HEK293 (cell line): ENCODE measurements around the gene NELL2.

Experiments used
- CTCF ChIA-PET: fragments of 350-600 bp; formaldehyde crosslinking; extraction: SDS; loops from one replicate; lab custom pipeline; 2021; ENCODE audit warnings: antibody characterized with exemption; lab: Yijun Ruan, JAX
- POLR2A ChIA-PET: fragments of 300-600 bp; formaldehyde crosslinking; extraction: SDS; loops from one replicate; lab custom pipeline; 2020; ENCODE audit warnings: antibody characterized with exemption, inconsistent platforms; lab: Yijun Ruan, JAX
- H3K27ac ChIP-seq: fragments of 200-500 bp; sonication (Bioruptor generic); 2 replicates; pipeline ENCODE4 v1.5.1; 2014; ENCODE audit warnings: low read depth, low read length, control low read depth, inconsistent platforms; ENCODE audit errors: extremely low read depth
- H3K36me3 ChIP-seq, 2 experiments: fragments of 200-500 bp in 1 of 2; sonication (Bioruptor generic) in 1 of 2; 1 replicate in 1 of 2; 2 replicates in 1 of 2; pipeline ENCODE4 v1.5.1; 2014 to 2017; ENCODE audit warnings: inconsistent platforms in 2 of 2, low read length in 2 of 2; ENCODE audit not compliant: control insufficient read depth in 2 of 2, insufficient read depth in 1 of 2
- H3K4me1 ChIP-seq: fragments of 200-500 bp; sonication (Bioruptor generic); 2 replicates; pipeline ENCODE4 v1.5.1; 2014; ENCODE audit warnings: mild to moderate bottlenecking, low read length, inconsistent platforms; ENCODE audit not compliant: control insufficient read depth, insufficient read depth
- H3K4me3 ChIP-seq: 2 replicates; pipeline ENCODE4 v1.5.1; 2011; ENCODE audit warnings: low read depth, mild to moderate bottlenecking, control low read depth, low read length, moderate library complexity
- H3K9me3 ChIP-seq: fragments of 200-500 bp; sonication (Bioruptor generic); 2 replicates; pipeline ENCODE4 v1.5.1; 2014; ENCODE audit warnings: low read depth, low read length, inconsistent platforms; ENCODE audit not compliant: control insufficient read depth, insufficient read depth
- CTCF ChIP-seq: fragments of 450-650 bp; formaldehyde crosslinking; IDR thresholded peaks from 2 replicates; pipeline ENCODE4 v1.5.1; 2016; ENCODE audit warnings: missing biosample characterization, missing genetic modification characterization
- GFI1B ChIP-seq: fragments of 450-650 bp; formaldehyde crosslinking; IDR thresholded peaks from 2 replicates; pipeline ENCODE4 v1.5.1; 2016; ENCODE audit warnings: missing biosample characterization, missing genetic modification characterization
- GLIS1 ChIP-seq: fragments of 450-650 bp; formaldehyde crosslinking; IDR thresholded peaks from 2 replicates; pipeline ENCODE4 v1.5.1; 2016; ENCODE audit warnings: missing biosample characterization, missing genetic modification characterization
- KLF9 ChIP-seq: fragments of 450-650 bp; formaldehyde crosslinking; IDR thresholded peaks from 2 replicates; pipeline ENCODE4 v1.5.1; 2016; ENCODE audit warnings: missing biosample characterization, missing genetic modification characterization, low read depth
- MYNN ChIP-seq: fragments of 450-650 bp; formaldehyde crosslinking; IDR thresholded peaks from 2 replicates; pipeline ENCODE4 v1.5.1; 2016; ENCODE audit warnings: missing biosample characterization, missing genetic modification characterization, borderline replicate concordance
- PRDM10 ChIP-seq: fragments of 450-650 bp; formaldehyde crosslinking; IDR thresholded peaks from 2 replicates; pipeline ENCODE4 v1.5.1; 2016; ENCODE audit warnings: missing biosample characterization, missing genetic modification characterization
- REST ChIP-seq: fragments of 450-650 bp; formaldehyde crosslinking; IDR thresholded peaks from 2 replicates; pipeline ENCODE4 v1.5.1; 2016; ENCODE audit warnings: missing biosample characterization, missing genetic modification characterization
- SCRT1 ChIP-seq: fragments of 450-650 bp; formaldehyde crosslinking; IDR thresholded peaks from 2 replicates; pipeline ENCODE4 v1.5.1; 2016; ENCODE audit warnings: missing biosample characterization, missing genetic modification characterization, borderline replicate concordance
- TRIM28 ChIP-seq: IDR thresholded peaks from 2 replicates; pipeline ENCODE4 v1.6.1; 2011; ENCODE audit warnings: low read length, control low read depth, borderline replicate concordance
- ZBTB48 ChIP-seq: fragments of 450-650 bp; formaldehyde crosslinking; IDR thresholded peaks from 2 replicates; pipeline ENCODE4 v1.5.1; 2016; ENCODE audit warnings: missing biosample characterization, missing genetic modification characterization
- ZNF311 ChIP-seq: fragments of 450-650 bp; formaldehyde crosslinking; IDR thresholded peaks from 2 replicates; pipeline ENCODE4 v1.5.1; 2017; ENCODE audit warnings: missing biosample characterization, missing genetic modification characterization, borderline replicate concordance
- ZNF513 ChIP-seq: fragments of 450-650 bp; IDR thresholded peaks from 2 replicates; pipeline ENCODE4 v1.5.1; 2018; ENCODE audit warnings: missing biosample characterization, missing genetic modification characterization
- ZNF530 ChIP-seq: fragments of 450-650 bp; formaldehyde crosslinking; IDR thresholded peaks from 2 replicates; pipeline ENCODE4 v1.5.1; 2016; ENCODE audit warnings: low read depth, missing biosample characterization, missing genetic modification characterization
- ZNF654 ChIP-seq: fragments of 450-650 bp; formaldehyde crosslinking; IDR thresholded peaks from 2 replicates; pipeline ENCODE4 v1.5.1; 2016; ENCODE audit warnings: low read depth, missing biosample characterization, missing genetic modification characterization
- ZNF670 ChIP-seq: fragments of 450-650 bp; formaldehyde crosslinking; IDR thresholded peaks from 2 replicates; pipeline ENCODE4 v1.5.1; 2016; ENCODE audit warnings: missing biosample characterization, missing genetic modification characterization, low read depth
- ZNF747 ChIP-seq: fragments of 450-650 bp; formaldehyde crosslinking; IDR thresholded peaks from 2 replicates; pipeline ENCODE4 v1.5.1; 2016; ENCODE audit warnings: missing biosample characterization, missing genetic modification characterization
- ZSCAN18 ChIP-seq: fragments of 450-650 bp; formaldehyde crosslinking; IDR thresholded peaks from 2 replicates; pipeline ENCODE4 v1.5.1; 2016; ENCODE audit warnings: missing biosample characterization, missing genetic modification characterization

Gene NELL2

GRCh38 chr12:44476683-44477082 is 399.4 kb downstream of the NELL2 start (continued):
- TF ChIP-seq PRDM10 (tag by site-specific recombination) (no peak), GLIS1 (tag by site-specific recombination) (no peak), ZNF747 (tag by site-specific recombination) (no peak), MYNN (no peak), REST (tag by site-specific recombination) (no peak), ZNF513 (no peak), ZNF670 (no peak), TRIM28 (no peak), KLF9 (tag by site-specific recombination) (no peak), ZNF311 (no peak), GFI1B (tag by site-specific recombination) (no peak)

- no peak overlapping the region for H3K4me3 ChIP-seq
- no peaks in the 10 kb centered on the region for H3K36me3 ChIP-seq
- H3K27ac ChIP-seq = no peak overlapping the region
- no peaks in the 10 kb centered on the region for H3K4me1 ChIP-seq
- TF ChIP-seq SCRT1 (tag by site-specific recombination) (no peak), ZBTB48 (tag by site-specific recombination) (no peak), ZNF654 (tag by site-specific recombination) (0 out of 2 replicates have a peak, but pooled peaks have one; percentile 15), ZNF530 (no peak), ZSCAN18 (tag by site-specific recombination) (no peak), TRIM28 (no peak), CTCF (tag by site-specific recombination) (peak; percentile 28; the same call in 1 of the 2 replicates)
- TF ChIP-seq, all 188 proteins: peak for 2
- no peaks in the 10 kb centered on the region for H3K9me3 ChIP-seq
- CTCF ChIA-PET = interaction anchor here (0.7 to 1.0 kb wide), 2 partner anchors 326 to 450 kb away, joined by 3 to 4 read pairs; no protein-coding TSS in a partner anchor
- POLR2A ChIA-PET = no interaction called here
Observed at GRCh38 chr12:44465139-44465538, 411.0 kb downstream of the NELL2 start.
